HG03558 (cell line): ENCODE data around the gene MMP17.
"Not testable (repeated sequence)": the region's sequence is repeated elsewhere in the genome, so short reads cannot be mapped to it uniquely, and the experiment has no call there.

Experiments
- ATAC-seq: cut with Tn5 transposase; IDR thresholded peaks from one replicate; pipeline ENCODE4 v1.9.1; 2021; ENCODE audit warnings: moderate number of reproducible peaks; ENCODE audit not compliant: unreplicated experiment; ENCODE audit errors: extremely low read depth

The MMP17 gene

DNA sequence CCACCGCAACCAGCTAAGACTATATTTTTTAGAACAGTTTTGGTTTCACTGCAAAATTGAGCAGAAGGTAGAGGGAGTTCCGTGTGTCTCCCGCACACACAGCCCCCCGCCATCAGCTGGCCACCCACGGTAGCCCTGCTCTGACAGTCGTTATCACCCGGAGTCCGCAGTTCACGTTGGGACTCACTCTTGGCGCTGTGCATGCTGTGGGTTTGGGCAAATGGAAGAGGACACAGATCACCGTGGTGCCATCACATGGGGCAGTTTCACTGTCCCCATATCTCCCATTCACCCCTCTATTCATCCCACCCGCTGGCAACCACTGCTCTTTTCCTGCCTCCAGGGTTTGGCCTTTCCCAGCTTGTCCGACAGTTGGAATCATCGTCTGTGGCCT, 34.4 kb downstream of the MMP17 start:
- no peak for ATAC-seq

DNA sequence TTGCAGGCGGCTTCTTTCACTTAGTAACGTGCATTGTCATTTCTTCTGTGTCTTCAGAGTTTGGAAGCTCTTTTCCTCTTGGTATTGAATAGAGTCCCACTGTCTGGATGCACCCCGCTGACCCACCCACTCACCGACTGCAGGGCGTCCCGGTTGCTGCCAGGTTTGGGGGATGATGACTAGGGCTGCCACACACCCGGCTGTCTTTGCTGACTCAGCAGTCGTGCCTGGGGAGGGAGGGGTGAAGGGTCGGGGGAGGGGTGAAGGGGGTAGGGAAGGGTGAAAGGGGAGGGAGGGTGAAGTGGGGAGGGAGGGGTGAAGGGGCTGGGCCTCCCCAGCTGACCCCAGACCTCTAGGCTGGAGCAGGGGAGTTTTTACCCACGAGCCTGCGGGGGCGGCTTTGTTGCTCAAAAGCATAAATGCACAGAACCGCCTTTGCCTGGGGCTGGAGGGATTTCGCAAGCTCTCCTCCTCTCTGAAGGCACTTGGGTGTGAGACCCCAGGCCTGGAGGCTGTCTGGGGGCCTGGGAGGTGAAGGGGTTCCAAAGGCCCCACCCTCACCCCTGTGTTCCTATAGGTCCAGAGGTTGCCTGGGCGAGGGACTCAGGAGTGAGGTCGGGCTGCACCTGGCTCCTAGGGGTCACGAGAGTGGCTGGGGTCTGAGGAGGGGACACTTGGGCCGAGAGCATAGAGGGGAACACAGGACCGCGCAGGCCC, 35.0 kb downstream of the MMP17 start:
- ATAC-seq = no peak

DNA sequence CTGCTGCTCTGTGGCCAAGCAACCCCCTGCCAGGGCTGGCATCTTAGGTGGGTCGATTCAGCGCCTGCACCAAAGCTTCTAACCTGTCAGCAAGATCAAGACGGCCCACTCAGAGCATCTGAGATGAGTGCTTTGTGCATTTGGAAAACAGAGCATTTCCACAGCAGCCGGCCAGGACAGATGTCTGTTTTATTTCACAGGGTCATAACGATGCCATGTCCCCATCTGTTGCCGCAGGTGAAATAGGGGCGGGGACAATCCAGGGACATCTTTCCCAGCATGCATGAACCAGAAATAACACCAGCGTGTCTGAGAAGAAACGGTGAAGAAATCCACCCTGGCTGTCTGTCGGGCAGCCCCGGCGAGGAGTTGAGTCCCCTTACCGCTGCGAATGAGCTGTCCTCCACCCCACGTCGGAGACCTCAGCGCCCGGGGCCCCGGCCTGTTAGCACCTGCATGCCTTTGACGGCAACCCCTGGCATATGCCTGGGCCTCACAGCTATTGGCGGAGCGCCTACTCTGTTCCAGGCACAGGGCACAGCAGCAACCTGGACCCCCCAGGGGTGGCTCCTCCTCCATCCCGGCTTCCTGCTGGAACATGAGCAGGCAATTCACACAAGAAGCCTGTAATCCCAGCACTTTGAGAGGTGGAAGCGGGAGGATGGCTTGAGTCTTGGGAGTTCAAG, 35.7 kb downstream of the MMP17 start:
- no peak for ATAC-seq

DNA sequence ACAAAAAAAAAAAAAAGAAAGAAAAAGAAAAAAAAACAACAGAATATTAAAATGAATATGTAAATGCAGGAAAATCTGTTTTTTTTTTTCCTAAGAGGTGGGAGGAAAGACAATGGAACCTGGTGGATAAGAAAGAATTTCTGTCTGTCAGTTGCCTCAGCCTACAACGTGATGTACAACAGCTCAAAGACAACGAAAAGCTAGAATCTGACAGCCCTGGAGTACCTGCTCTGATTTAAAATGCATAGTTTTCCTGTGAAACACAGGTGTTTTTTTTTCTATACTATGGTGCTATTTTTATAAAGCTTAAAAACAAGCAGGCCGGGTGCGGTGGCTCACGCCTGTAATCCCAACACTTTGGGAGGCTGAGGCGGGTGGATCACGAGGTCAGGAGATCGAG, 36.3 kb downstream of the MMP17 start:
- no peak for ATAC-seq

DNA sequence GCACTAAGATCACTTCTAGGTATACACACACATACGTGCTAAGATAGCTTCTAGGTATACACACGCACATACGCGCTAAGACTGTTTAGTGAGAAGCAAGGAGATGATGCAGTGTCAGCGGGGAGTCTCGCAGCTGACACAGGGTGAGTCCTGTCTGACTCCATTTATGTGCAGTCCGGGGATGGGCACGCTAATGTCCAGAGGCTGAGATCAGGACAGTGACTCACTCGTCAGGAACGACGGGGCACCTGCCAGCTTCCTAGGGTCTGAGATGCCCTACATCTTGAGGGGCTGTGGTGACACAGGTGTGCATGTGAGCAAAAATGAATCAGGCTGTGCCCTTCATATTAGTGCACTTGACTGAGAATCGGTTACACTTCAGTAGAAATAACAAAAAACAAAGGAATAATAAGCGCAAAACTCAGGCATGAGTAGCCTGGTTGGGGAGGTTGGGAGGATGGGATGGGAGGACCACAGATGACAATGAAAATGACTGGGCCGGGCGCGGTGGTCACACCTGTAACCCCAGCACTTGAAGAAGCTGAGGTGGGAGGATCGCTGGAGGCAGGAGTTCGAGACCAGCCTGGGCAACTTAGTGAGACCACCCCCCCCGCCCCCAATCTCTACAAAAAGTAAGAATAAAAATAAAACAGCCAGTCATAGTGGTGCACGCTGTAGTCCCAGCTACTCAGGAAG, 37.1 kb downstream of the MMP17 start:
- ATAC-seq = no peak

DNA sequence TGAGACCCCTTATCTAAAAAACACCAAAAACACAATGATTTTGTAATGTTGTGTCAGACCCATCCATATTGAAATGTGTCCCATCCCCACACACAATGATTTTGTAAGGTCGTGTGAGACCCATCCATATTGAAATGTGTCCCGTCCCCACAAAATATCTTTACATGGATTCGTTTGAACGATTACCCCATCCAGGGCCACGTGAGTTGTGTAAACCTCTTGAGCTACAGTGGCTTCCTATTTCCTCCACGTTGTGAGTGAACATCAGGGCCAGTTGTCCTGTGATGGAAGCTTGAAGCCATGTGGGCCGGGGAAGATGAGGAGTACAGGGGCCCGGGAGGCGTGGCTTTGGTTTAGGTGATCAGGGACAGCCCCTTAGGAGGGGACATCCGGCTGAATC, 39.3 kb downstream of the MMP17 start:
- ATAC-seq = no peak

DNA sequence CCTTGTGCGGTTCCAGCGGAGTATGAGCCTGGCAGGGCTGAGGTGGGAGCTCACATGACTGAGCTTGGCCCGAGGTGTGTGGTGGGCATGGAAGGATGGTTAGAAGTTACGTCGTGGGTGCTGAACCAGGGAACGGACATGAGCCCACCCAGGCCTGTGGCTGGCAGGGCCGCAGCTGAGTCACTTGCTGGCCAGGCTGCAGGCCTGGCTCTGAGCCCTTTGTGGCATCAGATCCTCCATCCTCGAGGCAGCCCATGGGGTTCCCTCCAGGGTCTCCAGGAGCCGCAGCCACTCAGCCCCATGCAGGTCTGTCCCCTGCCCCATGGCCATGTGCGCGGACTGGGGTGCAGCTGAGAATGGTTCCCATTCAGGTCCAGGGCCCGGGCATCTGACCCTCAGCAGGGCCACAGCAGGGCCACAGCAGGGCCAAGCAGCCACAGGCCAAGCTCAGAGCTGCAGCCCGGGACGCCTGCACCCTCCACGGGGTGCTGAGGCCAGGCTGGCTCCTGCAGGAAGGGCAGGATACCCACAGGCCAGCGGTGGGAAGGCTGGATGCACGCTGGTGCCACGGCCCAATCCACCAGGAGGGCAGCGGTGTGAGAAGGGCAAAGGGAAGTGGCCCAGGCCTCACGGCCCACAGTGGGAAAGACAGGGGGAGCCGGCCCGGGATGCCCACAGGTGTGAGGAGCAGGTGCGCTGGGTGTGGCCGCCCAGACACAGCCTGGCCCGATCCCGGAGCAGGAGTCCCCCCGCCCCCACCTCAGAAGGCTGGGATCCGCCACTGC, 39.9 kb downstream of the MMP17 start:
- no peak for ATAC-seq

DNA sequence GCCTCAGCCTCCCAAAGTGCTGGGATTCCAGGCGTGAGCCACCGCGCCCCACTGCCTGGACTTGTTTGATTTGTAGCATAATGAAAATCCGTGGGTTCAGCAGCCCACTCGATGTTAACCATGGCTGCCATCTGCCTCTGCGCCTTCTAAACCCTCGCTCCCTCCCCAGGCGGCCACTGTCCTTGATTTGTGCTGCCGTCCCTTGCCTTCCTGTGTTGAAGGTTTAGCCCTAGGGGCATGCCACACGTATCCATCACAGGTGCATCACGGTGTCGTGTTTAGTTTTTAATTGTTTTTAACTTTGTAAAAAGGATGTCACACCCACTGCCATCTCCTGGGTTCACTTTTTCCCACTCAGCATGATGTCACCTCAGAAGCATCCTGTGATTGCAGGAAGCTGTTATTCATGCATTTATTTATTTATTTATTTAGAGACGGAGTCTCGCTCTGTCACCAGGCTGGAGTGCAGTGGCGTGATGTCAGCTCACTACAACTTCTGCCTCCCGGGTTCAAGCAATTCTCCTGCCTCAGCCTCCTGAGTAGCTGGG, 41.8 kb downstream of the MMP17 start:
- ATAC-seq = no peak

DNA sequence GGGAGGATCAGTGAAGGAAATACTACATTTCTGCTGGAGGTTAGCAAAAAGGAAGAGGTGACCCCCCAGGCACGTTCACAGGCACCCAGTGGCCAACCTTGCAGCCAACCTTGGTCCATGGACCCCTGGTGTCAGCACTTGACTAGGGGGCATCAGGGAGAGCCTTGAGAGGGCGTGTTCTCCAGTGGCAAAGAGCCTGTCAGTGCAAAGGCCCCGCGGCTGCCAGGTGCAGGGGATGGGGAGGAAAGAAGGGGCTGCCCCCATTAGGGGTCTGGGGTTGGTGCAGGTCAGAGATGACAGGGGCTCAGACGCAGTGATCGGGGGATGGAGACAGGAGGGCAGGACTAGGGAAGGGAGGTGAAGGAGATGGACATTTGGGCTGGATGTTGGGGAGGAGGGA, 43.5 kb downstream of the MMP17 start:
- no peak for ATAC-seq

DNA sequence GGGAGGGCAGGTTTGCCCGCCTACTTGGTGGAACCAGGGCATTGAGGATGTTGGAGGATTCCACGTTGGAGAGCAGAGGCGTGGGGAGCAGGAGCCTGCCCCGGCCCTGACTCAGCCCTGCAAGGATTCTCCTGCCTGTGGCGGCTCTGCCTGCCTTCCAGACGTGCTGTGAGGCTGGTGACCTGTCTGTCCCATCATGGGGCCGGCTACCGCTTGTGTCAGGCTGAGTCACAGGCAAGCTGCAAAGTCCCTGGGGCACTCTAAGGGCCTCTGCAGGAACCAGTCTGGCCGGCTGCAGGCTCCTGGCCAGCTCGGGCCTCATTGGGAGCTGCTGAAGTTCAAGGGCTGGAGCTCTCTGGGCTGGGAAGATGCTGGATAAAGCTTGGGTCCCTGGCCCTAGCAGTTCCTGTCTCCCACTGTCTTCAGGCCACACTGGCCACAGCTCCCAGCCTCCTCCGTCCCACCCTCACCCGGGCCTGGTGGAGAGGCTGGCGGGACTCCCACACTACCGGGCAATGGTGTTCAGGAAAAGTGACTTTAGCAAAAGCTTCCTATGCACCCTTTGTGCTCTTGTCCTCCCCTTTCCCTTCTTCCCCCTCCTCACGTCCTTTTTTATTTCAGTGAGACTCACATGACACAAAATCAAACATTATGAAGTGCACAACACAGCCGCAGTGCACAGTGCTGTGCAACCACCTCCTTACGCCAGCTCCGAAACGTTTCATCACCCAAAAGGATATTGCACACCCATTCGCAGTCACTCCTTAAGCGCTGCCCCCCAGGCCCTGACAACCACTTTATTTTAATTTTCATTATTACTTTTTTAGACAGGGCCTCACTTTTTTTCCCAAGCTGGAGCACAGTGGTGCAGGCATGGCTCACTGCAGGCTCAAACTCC, 44.2 kb downstream of the MMP17 start:
- ATAC-seq = no peak

DNA sequence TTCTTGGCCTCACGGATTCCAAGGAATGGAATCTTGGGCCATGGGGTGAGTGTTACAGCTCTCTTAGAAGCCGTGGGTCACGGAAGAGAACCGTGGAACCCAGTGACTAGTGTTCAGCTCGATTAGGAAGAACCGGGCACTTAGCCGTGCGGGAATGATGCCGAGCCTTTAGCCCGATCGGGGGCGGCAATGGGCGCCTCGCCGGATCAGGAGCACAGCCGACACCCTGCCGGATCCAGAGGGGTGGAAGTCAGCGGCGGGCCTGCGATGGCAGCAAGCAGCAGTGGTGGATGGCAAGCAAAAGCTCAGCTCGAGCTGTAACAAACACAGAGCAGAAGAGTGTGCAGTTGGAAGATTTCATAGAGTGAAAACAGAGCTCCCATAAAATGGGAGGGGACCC, 45.1 kb downstream of the MMP17 start:
- ATAC-seq = no peak

DNA sequence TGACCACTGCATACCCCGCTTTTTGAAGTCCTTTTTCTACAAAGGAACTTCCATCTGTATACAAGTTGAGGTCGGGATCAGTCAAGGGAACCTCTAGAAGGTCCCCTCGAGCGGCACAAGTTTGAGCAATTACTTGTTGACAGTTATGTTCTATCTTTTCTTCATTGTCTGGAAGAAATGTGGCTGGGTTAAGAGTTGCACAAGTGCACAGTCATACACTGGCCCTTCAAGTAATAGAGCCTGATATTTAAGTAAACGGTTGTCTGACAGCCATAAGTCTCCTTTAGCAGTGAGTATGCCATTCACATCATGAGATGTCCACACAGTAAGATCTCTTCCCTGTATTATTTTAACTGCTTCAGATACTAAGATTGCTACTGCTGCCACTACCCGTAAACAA, 46.8 kb downstream of the MMP17 start:
- ATAC-seq = not testable (repeated sequence)

DNA sequence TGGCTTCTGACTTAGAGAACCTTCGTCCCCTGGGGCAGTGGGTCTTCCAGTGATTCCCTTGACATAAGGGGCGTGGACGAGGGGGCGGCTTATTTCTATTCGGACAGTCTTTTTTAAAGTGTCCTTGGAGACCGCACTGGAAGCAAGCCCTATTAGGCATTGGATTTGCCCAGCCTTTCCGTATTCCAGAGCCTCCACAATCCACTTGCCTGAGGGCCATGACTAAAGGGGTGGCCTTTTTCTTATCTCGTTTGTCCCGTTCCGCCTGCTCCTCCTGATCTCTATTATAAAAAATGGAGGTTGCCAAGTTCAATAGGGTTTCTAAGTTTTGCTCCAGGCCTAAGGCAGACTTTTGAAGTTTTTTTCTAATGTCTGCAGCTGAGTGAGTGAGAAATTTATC, 49.0 kb downstream of the MMP17 start:
- not testable (repeated sequence) for ATAC-seq

DNA sequence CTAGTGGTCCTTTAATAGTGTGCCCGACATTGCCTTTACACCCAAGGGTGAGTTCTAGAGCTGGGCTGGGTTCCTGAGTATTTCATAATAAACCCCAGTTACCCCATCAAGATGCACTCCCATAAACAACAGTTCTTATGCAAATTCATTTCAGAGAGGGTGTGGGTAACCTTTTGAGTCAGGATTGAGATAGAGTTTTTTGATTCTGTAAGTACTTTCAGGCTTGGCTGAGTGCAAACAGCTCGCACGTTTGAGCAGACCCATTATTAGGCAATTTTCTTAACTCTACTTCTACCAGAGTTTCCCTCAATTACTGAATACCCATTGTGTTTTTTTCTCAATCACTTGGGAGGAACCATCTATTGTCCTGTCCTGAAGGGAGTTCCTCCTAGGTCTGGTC, 50.2 kb downstream of the MMP17 start:
- not testable (repeated sequence) for ATAC-seq

DNA sequence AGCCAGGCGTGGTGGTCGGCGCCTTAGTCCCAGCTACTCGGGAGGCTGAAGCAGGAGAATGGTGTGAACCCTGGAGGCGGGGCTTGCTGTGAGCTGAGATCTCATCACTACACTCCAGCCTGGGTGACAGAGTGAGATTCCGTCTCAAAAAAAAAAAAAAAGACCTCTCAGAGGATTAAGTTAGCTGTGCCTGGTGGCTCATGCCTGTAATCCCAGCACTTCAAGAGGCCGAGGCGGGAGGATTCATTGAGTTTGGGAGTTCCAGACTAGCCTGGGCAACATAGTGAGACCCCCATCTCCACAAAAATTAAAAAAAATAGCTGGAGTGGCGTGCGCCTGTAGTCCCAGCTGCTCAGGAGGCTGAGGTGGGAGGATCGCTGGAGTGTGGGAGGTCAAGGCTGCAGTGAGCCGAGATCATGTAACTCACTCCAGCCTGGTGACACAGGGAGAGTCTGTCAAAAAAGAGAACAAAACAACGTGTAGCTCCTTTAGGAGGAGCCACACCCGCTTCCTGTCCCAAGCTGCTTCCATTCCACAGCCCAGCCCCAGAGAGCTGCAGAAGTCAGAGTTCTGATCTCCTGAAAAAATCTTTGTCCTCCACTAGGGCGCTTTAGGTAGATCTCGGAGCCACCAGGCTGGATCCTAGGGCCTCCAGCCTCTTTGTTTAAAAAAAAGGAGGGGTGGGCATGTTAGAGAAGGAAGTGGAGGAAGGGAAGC, 54.8 kb downstream of the MMP17 start:
- no peak for ATAC-seq

DNA sequence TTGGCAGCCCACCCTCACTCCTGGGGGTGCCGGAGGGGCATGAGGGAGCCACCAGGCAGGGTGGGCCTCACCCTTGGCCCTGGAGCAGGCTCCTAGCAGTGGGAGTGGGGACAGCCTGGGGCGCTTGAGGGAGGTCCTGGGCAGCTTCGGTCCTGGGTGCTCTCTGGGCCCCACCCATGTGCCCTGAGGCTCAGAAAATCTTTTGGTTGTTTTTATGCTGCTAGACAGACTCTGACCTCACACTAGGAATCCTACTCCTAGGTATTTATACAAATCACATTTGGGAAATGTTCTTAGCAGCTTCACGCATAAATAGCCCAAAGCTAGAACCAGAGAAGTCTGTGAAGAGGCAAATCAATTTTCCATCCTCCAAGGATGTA, 55.3 kb downstream of the MMP17 start:
- no peak for ATAC-seq

DNA sequence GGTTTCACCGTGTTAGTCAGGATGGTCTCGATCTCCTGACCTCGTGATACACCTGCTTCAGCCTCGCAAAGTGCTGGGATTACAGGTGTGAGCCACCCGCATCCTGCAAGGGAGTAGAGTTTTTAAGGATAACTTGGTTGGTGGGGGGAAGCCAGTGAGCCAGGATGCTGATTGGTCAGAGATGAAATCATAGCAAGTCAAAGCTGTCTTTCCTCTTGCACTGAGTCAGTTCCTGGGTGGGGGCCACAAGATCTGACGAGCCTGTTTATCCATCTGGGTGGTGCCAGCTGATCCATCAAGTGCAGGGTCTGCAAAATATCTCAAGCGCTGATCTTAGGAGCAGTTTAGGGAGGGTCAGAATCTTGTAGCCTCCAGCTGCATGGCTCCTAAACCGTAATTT, 56.9 kb downstream of the MMP17 start:
- ATAC-seq = not testable (repeated sequence)

DNA sequence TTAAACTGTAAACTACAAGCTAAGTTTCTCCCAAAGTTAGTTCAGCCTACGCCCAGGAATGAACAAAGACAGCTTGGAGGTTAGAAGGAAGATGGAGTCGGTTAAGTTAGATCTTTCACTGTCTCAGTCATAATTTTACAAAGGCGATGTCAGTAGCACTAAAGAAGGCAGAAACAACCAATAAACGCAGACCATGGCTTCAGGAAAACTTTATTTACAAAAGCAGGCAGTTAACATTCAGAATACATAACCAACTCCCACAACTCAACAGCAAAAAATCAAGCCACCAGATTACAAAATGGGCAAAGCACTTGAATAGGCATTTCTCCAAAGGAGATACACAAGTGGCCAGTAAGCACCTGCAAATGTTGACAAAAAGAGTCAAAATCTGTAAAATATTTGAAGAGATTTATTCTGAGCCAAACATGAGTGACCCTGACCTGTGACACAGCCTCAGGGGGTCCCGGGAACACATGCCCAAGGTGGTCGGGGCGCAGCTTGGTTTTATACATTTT, 57.4 kb downstream of the MMP17 start:
- ATAC-seq = no peak

DNA sequence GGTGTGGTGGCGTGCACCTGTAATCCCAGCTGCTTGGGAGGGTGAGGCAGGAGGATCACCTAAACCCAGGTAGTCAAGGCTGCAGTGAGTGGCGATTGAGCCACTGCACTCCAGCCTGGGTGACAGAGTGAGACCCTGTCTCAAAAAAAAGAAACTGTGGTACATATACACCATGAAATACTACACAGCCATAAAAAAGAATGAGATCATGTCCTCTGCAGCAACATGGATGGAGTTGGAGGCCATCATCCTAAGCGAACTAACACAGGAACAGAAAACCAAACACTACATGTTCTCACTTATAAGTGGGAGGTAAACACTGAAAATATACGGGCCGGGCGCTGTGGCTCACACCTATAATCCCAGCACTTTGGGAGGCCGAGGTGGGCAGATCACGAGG, 63.5 kb downstream of the MMP17 start:
- ATAC-seq = not testable (repeated sequence)
